ENCODE data around the gene MACROD1. TPM values are rescaled to one million over a fixed set of nuclear protein-coding genes. Genes with fewer than 3 reads are reported as not detected.

Gene MACROD1
- polyA plus RNA-seq, 1 donor (not counting 4 experiments of a cell fraction or from before 2014, with no cell fraction given): 4.6 TPM

DNA sequence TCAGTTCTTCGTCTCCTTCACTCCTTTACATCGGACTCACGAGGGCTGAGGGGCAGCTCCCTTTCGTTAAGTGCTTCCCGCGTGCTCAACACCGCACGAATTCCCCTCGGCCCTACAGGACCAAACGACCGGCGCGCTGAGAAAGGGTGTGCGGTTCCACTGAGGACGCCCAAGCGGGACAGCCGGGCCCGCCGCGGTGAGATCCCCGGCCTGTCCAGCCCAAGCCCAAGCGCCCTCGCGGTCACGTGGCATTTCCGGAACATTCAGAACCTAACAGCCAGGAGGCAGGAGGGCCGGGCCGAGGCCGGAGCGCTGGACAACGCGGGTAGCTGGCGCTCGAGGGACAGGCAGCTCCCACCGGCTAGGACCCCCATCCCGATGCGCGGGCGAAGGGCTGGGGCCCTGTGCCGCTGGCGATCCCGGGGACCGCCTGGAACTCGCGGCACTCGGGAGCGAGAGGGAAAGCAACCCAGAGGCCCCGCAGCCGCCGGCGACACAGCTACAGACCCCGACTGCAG lies 19.3 kb upstream of the MACROD1 start:
- dilution Hi-C loops (cut with MboI; ENCODE audit: extremely low pct_ligation_motif_present, low sequenced_read_pairs): no loop called here
- H3K36me3 ChIP-seq (ENCODE audit: control insufficient read depth in 2 of 2, extremely low read depth in 1 of 2, insufficient read depth in 2 of 2, low read length in 2 of 2): peaks cover 0 to 12% of the 10 kb centered on the region in 2 experiments
- peak overlapping the region; percentile 99 for H3K4me2 ChIP-seq (ENCODE audit: control insufficient read depth, extremely low read depth, insufficient read depth, low read depth, low read length)
- peaks cover 4% of the 10 kb centered on the region for H4K20me1 ChIP-seq (ENCODE audit: control insufficient read depth, extremely low read depth, insufficient read depth, low read length)
- TF ChIP-seq EZH2 (IDR thresholded peaks at IDR 0.05; ENCODE audit: low read length): no peak
- TF ChIP-seq, protein P1, sequence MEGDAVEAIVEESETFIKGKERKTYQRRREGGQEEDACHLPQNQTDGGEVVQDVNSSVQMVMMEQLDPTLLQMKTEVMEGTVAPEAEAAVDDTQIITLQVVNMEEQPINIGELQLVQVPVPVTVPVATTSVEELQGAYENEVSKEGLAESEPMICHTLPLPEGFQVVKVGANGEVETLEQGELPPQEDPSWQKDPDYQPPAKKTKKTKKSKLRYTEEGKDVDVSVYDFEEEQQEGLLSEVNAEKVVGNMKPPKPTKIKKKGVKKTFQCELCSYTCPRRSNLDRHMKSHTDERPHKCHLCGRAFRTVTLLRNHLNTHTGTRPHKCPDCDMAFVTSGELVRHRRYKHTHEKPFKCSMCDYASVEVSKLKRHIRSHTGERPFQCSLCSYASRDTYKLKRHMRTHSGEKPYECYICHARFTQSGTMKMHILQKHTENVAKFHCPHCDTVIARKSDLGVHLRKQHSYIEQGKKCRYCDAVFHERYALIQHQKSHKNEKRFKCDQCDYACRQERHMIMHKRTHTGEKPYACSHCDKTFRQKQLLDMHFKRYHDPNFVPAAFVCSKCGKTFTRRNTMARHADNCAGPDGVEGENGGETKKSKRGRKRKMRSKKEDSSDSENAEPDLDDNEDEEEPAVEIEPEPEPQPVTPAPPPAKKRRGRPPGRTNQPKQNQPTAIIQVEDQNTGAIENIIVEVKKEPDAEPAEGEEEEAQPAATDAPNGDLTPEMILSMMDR (optimal IDR thresholded peaks at IDR 0.05 in 1 of 3, IDR thresholded peaks at IDR 0.05 in 1 of 3, conservative IDR thresholded peaks at IDR 0.05 in 1 of 3; ENCODE audit: extremely low read depth in 1 of 3, insufficient read depth in 2 of 3, low read length in 3 of 3): peak; percentile 16 to 42 (median 31)
- peaks cover 21% of the 10 kb centered on the region for H3K79me2 ChIP-seq (ENCODE audit: control insufficient read depth, insufficient read depth, low read length)
- no peak for DNase-seq (ENCODE audit: low read depth, low spot score)
- H3K27me3 ChIP-seq (ENCODE audit: control insufficient read depth, extremely low read depth, insufficient read depth, low read length): no peaks in the 10 kb centered on the region
- no peak for FAIRE-seq
- H3K4me1 ChIP-seq (ENCODE audit: control insufficient read depth, extremely low read depth, insufficient read depth, low read length): peaks cover 19% of the 10 kb centered on the region
- no peaks in the 10 kb centered on the region for H3K9me3 ChIP-seq (ENCODE audit: control insufficient read depth, low read depth, low read length)
- peak overlapping the region; percentile 78 for H3K9ac ChIP-seq (ENCODE audit: control insufficient read depth, extremely low read depth, insufficient read depth, low read length)
- H3K27ac ChIP-seq (ENCODE audit: control insufficient read depth, insufficient read depth, low read length): peak overlapping the region; percentile 69
- no peaks in the 10 kb centered on the region for H3K9me1 ChIP-seq (ENCODE audit: control insufficient read depth, extremely low read depth, insufficient read depth, low read length)
- peak overlapping the region; percentile 74 for H2AFZ ChIP-seq (ENCODE audit: control insufficient read depth, low read length)
- H3K4me3 ChIP-seq (ENCODE audit: control insufficient read depth in 2 of 3, extremely low read depth in 1 of 3, insufficient read depth in 2 of 3, low read depth in 1 of 3, low read length in 3 of 3): peak overlapping the region; percentile 76 to 89 (median 88)

DNA sequence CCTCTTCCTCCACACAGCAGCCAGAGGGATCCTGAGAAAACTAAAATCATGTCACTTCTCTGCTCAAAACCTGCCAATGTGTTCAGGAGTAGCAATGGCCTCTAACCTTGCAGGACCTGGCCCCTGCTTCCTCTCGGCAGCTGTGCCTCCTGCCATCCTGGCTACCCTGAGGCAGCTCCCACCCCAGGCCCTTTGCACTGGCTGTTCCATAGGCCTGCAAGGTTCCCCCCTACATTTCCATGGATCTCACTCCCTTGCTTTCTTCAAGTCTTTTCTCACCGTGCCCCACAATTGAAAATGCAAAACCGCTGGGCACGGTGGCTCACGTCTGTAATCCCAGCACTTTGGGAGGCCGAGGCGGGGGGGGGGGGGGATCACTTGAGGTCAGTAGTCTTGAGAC lies 18.0 kb upstream of the MACROD1 start:
- no peak overlapping the region for H3K4me2 ChIP-seq (ENCODE audit: control insufficient read depth, extremely low read depth, insufficient read depth, low read depth, low read length)
- TF ChIP-seq, protein P1 (optimal IDR thresholded peaks at IDR 0.05 in 1 of 3, IDR thresholded peaks at IDR 0.05 in 1 of 3, conservative IDR thresholded peaks at IDR 0.05 in 1 of 3; ENCODE audit: extremely low read depth in 1 of 3, insufficient read depth in 2 of 3, low read length in 3 of 3): no peak
- no peak for TF ChIP-seq EZH2 (IDR thresholded peaks at IDR 0.05; ENCODE audit: low read length)
- no peak overlapping the region for H3K27ac ChIP-seq (ENCODE audit: control insufficient read depth, insufficient read depth, low read length)
- H4K20me1 ChIP-seq (ENCODE audit: control insufficient read depth, extremely low read depth, insufficient read depth, low read length): no peaks in the 10 kb centered on the region
- H3K4me1 ChIP-seq (ENCODE audit: control insufficient read depth, extremely low read depth, insufficient read depth, low read length): peaks cover 19% of the 10 kb centered on the region
- no peak overlapping the region for H2AFZ ChIP-seq (ENCODE audit: control insufficient read depth, low read length)
- dilution Hi-C loops (cut with MboI; ENCODE audit: extremely low pct_ligation_motif_present, low sequenced_read_pairs): no loop called here
- H3K79me2 ChIP-seq (ENCODE audit: control insufficient read depth, insufficient read depth, low read length): peaks cover 21% of the 10 kb centered on the region
- no peak overlapping the region for H3K9ac ChIP-seq (ENCODE audit: control insufficient read depth, extremely low read depth, insufficient read depth, low read length)
- no peak overlapping the region for H3K4me3 ChIP-seq (ENCODE audit: control insufficient read depth in 2 of 3, extremely low read depth in 1 of 3, insufficient read depth in 2 of 3, low read depth in 1 of 3, low read length in 3 of 3)
- H3K27me3 ChIP-seq (ENCODE audit: control insufficient read depth, extremely low read depth, insufficient read depth, low read length): no peaks in the 10 kb centered on the region
- DNase-seq (ENCODE audit: low read depth, low spot score) (no peak), FAIRE-seq (no peak)
- H3K36me3 ChIP-seq (ENCODE audit: control insufficient read depth in 2 of 2, extremely low read depth in 1 of 2, insufficient read depth in 2 of 2, low read length in 2 of 2): peaks cover 0 to 8% of the 10 kb centered on the region in 2 experiments
- no peaks in the 10 kb centered on the region for H3K9me1 ChIP-seq (ENCODE audit: control insufficient read depth, extremely low read depth, insufficient read depth, low read length)
- H3K9me3 ChIP-seq (ENCODE audit: control insufficient read depth, low read depth, low read length): no peaks in the 10 kb centered on the region

All from keratinocyte (primary cell).